Measurements from ENCODE around the gene GPR137.

DNA sequence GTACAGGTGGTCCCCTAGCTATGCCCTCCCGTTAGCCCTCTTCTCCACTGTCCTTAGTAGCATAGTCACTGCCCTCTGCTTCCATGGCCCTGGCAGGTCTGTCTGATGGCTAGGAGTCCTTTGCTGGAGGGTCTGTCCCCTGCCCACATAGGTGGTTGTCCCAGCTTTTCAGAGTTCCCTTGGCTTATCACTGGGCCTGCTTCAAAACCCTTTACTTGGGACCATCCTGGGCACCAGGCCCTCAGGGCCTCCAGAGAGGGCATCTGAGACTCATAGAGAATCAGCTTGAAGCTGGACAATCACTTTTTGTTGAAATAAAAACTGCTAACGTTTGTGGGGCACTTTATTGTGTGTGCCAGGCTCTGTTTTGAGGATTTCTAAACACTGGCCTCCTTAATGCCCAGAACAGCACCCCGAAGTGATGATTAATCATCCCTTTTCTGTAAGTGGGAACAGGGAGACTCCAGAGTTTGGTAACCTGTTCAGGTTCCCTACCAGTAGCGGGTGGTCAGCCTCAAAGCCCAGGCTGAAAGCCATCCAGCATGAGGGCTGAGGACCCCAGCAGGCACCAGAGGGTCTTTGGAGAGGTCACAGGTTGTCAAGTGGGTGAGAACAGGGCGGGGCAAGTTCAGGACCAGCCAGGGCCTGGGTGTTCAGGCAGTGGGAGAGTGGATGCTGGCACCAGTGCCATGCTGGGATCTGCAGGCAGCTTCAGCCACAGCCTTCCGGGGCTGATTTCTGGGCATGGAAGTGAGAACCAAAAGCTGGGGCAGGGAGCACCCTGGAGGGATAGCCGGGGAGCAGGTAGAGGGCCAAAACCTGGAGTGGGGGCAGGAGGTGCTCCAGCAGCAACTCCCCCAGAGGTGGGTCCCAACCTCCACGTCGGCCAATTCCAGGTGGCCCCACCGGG lies 5.0 kb downstream of the GPR137 start:
- TF ChIP-seq PRDM4 (tag by site-specific recombination; IDR thresholded peaks at IDR 0.05) (no peak), HOXA7 (CRISPR knock-in tag; IDR thresholded peaks at IDR 0.05; ENCODE audit: borderline replicate concordance) (no peak)
